ENCODE results near the gene DNAH10.

Gene DNAH10

DNA sequence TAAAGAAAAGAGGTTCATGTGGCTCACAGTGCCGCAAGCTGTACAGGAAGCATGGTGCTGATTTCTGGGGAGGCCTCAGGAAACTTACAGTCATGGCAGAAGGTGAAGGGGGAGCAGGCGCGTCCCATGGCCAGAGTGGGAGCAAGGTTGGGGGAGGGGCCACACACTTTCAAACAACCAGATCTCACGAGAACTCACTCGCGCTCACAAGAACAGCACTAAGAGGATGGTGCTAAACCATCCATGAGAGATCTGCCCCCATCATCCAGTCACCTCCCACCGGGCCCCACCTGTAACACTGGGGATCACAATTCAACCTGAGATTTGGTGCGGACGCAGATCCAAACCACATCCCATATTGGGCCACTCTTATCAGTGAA is 130.1 kb downstream of the DNAH10 start:
- TF ChIP-seq, protein P1, sequence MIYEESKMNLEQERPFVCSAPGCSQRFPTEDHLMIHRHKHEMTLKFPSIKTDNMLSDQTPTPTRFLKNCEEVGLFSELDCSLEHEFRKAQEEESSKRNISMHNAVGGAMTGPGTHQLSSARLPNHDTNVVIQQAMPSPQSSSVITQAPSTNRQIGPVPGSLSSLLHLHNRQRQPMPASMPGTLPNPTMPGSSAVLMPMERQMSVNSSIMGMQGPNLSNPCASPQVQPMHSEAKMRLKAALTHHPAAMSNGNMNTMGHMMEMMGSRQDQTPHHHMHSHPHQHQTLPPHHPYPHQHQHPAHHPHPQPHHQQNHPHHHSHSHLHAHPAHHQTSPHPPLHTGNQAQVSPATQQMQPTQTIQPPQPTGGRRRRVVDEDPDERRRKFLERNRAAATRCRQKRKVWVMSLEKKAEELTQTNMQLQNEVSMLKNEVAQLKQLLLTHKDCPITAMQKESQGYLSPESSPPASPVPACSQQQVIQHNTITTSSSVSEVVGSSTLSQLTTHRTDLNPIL (CRISPR knock-in tag; IDR thresholded peaks at IDR 0.05; ENCODE audit: low read depth): no peak
- no peak for TF ChIP-seq ZNF70 (CRISPR knock-in tag; IDR thresholded peaks at IDR 0.05)
- TF ChIP-seq GLIS3 (CRISPR knock-in tag; IDR thresholded peaks at IDR 0.05): no peak
- TF ChIP-seq OSR1 (CRISPR knock-in tag; IDR thresholded peaks at IDR 0.05): no peak
- TF ChIP-seq TCF4 (CRISPR knock-in tag; IDR thresholded peaks at IDR 0.05; ENCODE audit: borderline replicate concordance): no peak
- no peak for TF ChIP-seq ARNTL (CRISPR knock-in tag; IDR thresholded peaks at IDR 0.05; ENCODE audit: borderline replicate concordance, low read depth)
- no peak for TF ChIP-seq CSDC2 (CRISPR knock-in tag; IDR thresholded peaks at IDR 0.05)
- TF ChIP-seq RARB (CRISPR knock-in tag; IDR thresholded peaks at IDR 0.05): no peak
- TF ChIP-seq ZNF8 (CRISPR knock-in tag; IDR thresholded peaks at IDR 0.05): no peak
- no peak for TF ChIP-seq SNAI2 (CRISPR knock-in tag; IDR thresholded peaks at IDR 0.05)
- no peak for TF ChIP-seq PPARA (CRISPR knock-in tag; IDR thresholded peaks at IDR 0.05; ENCODE audit: borderline replicate concordance)
- TF ChIP-seq, protein P2, sequence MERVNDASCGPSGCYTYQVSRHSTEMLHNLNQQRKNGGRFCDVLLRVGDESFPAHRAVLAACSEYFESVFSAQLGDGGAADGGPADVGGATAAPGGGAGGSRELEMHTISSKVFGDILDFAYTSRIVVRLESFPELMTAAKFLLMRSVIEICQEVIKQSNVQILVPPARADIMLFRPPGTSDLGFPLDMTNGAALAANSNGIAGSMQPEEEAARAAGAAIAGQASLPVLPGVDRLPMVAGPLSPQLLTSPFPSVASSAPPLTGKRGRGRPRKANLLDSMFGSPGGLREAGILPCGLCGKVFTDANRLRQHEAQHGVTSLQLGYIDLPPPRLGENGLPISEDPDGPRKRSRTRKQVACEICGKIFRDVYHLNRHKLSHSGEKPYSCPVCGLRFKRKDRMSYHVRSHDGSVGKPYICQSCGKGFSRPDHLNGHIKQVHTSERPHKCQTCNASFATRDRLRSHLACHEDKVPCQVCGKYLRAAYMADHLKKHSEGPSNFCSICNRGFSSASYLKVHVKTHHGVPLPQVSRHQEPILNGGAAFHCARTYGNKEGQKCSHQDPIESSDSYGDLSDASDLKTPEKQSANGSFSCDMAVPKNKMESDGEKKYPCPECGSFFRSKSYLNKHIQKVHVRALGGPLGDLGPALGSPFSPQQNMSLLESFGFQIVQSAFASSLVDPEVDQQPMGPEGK (CRISPR knock-in tag; IDR thresholded peaks at IDR 0.05; ENCODE audit: borderline replicate concordance): no peak
- TF ChIP-seq ESRRG (CRISPR knock-in tag; IDR thresholded peaks at IDR 0.05): no peak
- TF ChIP-seq BACH2 (CRISPR knock-in tag; IDR thresholded peaks at IDR 0.05; ENCODE audit: borderline replicate concordance): no peak
- TF ChIP-seq, protein P3, sequence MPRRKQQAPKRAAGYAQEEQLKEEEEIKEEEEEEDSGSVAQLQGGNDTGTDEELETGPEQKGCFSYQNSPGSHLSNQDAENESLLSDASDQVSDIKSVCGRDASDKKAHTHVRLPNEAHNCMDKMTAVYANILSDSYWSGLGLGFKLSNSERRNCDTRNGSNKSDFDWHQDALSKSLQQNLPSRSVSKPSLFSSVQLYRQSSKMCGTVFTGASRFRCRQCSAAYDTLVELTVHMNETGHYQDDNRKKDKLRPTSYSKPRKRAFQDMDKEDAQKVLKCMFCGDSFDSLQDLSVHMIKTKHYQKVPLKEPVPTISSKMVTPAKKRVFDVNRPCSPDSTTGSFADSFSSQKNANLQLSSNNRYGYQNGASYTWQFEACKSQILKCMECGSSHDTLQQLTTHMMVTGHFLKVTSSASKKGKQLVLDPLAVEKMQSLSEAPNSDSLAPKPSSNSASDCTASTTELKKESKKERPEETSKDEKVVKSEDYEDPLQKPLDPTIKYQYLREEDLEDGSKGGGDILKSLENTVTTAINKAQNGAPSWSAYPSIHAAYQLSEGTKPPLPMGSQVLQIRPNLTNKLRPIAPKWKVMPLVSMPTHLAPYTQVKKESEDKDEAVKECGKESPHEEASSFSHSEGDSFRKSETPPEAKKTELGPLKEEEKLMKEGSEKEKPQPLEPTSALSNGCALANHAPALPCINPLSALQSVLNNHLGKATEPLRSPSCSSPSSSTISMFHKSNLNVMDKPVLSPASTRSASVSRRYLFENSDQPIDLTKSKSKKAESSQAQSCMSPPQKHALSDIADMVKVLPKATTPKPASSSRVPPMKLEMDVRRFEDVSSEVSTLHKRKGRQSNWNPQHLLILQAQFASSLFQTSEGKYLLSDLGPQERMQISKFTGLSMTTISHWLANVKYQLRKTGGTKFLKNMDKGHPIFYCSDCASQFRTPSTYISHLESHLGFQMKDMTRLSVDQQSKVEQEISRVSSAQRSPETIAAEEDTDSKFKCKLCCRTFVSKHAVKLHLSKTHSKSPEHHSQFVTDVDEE (CRISPR knock-in tag; IDR thresholded peaks at IDR 0.05): no peak
- no peak for ATAC-seq

DNA sequence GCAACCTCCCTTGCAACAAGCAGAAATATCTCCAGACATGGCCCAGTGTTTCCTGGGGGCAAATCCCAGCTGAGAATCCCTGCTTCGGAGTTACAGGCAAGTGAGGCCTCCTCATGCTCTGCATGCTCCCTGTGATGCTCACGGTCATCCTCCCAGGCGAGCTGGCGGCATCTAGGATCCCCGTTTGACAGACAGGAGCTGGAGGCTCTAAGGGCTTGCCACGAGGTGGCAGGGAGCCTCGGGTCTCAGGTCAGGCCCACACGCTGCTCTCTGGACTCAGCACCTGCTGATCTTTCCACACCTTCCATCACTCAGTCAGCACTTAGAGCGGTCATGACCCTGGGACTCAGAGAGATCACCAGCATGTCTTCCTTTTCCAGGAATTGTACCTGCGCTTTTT is 130.8 kb downstream of the DNAH10 start:
- TF ChIP-seq ZC3H10 (CRISPR knock-in tag; IDR thresholded peaks at IDR 0.05): no peak
- no peak for TF ChIP-seq SNAI2 (CRISPR knock-in tag; IDR thresholded peaks at IDR 0.05)
- TF ChIP-seq, protein P3 (CRISPR knock-in tag; IDR thresholded peaks at IDR 0.05): no peak
- no peak for TF ChIP-seq ARNTL (CRISPR knock-in tag; IDR thresholded peaks at IDR 0.05; ENCODE audit: borderline replicate concordance, low read depth)
- no peak for TF ChIP-seq OSR1 (CRISPR knock-in tag; IDR thresholded peaks at IDR 0.05)
- TF ChIP-seq, protein P4, sequence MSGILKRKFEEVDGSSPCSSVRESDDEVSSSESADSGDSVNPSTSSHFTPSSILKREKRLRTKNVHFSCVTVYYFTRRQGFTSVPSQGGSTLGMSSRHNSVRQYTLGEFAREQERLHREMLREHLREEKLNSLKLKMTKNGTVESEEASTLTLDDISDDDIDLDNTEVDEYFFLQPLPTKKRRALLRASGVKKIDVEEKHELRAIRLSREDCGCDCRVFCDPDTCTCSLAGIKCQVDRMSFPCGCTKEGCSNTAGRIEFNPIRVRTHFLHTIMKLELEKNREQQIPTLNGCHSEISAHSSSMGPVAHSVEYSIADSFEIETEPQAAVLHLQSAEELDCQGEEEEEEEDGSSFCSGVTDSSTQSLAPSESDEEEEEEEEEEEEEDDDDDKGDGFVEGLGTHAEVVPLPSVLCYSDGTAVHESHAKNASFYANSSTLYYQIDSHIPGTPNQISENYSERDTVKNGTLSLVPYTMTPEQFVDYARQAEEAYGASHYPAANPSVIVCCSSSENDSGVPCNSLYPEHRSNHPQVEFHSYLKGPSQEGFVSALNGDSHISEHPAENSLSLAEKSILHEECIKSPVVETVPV (CRISPR knock-in tag; IDR thresholded peaks at IDR 0.05): no peak
- TF ChIP-seq, protein P5, sequence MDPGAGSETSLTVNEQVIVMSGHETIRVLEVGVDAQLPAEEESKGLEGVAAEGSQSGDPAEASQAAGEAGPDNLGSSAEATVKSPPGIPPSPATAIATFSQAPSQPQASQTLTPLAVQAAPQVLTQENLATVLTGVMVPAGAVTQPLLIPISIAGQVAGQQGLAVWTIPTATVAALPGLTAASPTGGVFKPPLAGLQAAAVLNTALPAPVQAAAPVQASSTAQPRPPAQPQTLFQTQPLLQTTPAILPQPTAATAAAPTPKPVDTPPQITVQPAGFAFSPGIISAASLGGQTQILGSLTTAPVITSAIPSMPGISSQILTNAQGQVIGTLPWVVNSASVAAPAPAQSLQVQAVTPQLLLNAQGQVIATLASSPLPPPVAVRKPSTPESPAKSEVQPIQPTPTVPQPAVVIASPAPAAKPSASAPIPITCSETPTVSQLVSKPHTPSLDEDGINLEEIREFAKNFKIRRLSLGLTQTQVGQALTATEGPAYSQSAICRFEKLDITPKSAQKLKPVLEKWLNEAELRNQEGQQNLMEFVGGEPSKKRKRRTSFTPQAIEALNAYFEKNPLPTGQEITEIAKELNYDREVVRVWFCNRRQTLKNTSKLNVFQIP (CRISPR knock-in tag; IDR thresholded peaks at IDR 0.05; ENCODE audit: borderline replicate concordance, low read depth): no peak
- no peak for ATAC-seq
